Endothelial cell of hepatic sinusoid (primary cell): ENCODE data around the gene MAN1A1.
"Not testable (repeated sequence)": the region's sequence is repeated elsewhere in the genome, so short reads cannot be mapped to it uniquely, and the experiment has no call there.

ENCODE experiments used
- in situ Hi-C: cut with HindIII; loops from 2 replicates; pipeline ENCODE4 v1.10.0; 2017; ENCODE audit warnings: low sequenced_read_pairs

The MAN1A1 gene

DNA sequence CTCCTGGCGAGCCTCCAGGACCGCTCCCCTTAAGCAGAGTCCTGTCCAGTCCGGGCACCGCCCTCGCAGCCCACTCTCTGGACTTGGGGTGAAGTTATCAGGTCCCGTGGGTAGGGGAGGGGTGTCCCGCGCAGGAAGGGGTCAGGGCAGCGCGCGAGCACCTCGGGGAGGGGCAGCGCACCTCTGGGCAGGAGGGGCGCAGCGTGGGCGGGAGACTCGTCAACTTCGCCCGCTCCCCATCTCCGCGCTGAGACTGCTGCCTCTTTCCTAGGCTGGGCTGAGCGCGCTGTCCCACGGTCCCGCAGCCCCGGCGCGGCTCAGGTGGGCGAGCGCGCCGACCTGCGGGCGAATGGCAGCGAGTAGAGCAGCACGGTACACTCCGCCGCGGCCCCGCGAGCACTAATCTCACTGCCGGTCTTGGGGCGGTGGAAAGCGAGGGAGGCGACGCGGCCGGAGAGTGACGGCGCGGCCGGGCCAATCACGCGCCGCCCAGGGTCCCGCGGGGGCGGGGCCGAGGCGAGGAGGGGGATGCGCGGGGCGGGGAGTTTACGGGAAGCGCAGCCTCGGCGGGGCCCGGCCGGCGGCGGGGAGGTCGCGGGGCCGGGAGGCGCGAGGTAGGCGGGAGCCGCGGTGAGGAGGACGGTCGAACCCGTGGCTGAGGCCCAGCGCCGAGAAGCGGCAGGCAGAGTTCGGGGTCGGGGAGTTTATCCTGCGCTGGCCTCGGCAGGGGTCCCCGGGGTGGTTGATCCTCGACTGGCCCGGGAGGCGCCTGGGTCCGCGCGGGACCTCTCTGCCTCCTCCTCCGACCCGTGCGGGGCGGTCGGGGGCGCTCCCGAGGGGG is at the start of gene MAN1A1:
MAN1A1 (minus strand) TSS at position 401 of the 841 bp plus-strand sequence. CDS start 696 bp downstream, outside the sequence.
- in situ Hi-C loops: no loop called here

DNA sequence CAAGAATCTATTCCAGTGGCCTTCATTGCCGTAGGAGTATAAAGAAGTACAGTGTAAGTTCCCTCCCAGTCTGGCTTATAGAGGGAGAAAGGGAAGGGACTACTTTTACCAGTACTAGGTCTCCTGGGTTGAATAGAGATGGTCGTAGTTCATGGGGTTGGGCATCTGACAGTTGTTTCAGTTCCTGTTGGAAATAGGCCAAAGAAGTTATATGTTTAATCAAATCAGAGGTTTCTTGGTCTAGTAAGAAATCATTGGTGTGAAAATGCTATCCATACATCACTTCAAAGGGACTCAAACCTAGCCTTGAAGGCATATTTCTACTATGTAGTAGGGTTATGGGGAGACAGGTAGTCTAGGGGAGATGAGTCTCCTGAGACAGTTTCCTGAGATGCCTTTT is 45.6 kb upstream of the MAN1A1 start:
- in situ Hi-C loops: loop anchor here (5.0 kb wide), 1 partner anchor 62 kb away; no protein-coding TSS in a partner anchor

GRCh38 chr6:119390247-119390793 is 40.8 kb upstream of the MAN1A1 start:
- in situ Hi-C loops: no loop called here

DNA sequence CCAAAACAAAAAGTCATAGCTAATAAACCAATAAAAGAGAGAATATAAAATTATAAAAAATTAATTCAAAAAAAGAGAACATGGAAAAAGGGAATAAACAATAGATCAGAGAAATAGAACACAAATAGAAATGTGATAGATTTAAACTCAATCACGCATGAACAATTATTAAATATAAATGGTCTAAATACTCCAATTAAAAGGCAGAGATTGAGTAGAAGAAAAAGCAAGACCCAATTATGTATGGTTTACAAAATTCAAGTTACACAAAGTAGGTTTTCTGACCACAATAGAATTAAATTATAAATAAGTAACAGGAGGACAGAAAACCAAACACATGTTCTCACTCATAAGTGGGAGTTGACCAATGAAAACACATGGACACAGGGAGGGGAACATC is 36.4 kb upstream of the MAN1A1 start:
- in situ Hi-C loops: no loop called here

DNA sequence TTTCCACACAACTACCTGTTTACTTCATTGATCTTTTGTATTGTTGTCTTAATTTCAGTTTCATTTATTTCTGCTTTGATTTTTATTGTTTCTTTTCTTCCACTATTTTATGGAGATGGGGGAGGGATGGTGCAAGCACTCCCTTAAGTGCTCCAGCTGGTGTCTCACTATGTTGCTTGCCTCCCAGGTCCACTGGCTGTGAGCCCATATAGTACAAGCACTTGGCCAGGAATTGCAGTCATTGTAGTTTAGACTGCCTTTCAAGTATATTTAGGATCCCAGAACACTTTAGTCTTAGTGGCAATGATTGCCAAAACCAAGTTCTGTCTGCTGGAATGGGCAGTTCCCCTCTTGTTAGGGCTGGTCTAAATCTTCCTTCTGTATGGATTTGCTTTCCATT is 34.9 kb upstream of the MAN1A1 start:
- in situ Hi-C loops: no loop called here

DNA sequence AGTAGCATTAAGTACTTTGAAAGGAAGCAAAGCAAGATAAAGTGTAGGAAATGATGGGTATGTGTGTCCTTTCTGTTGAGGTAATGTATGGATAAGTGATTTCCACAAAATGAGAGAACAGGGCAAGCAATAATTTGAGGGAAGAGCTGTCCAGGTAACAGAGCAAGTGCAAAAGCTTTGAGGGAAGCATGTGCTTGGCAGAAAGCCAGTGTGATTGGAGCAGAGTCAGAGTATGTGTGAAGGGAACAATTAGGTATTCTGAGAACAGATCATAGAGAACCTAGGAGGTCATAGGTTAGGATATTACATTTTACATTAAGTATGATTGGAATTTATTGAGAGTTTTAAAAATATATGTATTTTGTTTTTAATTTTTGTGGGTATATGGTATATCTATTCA is 30.2 kb upstream of the MAN1A1 start:
- in situ Hi-C loops: no loop called here

- in situ Hi-C loops: not testable (repeated sequence)
Measured at GRCh38 chr6:119377043-119377442, 27.5 kb upstream of the MAN1A1 start.

DNA sequence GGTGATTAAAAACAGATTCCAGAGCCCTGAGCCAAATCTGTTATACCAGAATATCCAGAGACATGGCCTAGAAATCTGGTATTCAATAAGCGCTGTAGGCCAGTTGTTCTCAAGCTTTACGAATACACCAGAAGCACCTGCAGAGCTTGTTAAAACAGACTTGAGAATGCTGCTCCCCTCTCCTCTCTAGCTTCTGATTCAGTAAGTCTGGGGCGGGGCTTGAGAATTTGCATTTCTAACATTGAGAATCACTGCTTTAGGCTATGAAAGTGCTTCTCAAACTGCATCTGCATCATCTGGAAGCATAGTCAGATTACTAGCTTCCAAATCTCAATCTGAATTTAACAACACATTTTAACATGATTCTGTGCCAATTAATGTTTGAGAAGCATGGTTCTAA is 20.5 kb upstream of the MAN1A1 start:
- in situ Hi-C loops: no loop called here

DNA sequence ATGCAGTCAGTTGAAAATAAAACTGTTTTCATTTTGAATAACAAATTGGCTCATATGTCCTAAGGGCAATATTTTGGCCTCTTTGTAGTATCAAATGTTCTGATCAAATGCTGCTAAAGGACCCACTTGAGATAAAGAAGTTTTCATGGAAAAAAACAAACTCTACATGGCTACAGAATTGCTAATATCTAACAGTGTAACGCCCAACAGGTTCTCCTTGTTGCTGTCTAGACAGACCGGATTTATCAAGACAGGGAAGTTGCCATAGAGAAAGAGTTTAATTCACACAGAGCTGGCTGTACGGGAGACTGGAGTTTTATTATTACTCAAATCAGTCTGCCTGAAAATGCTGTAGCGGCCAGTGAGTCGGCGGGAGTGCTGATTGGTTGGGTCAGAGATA is 19.4 kb upstream of the MAN1A1 start:
- in situ Hi-C loops: no loop called here

DNA sequence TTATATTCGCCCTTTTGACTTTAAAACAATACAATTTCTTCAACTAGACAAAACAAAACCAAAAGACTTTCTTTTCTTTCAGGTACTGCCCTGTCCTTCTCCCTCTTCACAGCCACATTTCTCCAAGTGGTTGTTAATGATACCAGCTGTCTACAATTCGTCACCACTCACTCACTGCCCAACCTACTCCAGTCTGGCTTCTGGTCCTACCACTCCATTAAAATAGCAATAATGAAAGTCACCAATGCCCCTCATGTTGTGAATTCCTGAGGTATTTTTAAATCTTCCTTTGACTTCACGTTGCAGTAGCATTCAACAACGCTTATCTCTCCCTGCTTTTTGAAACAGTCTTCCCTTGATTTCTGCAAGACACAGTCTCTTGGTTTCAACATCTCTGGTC is 11.6 kb upstream of the MAN1A1 start:
- in situ Hi-C loops: no loop called here

GRCh38 chr6:119360262-119360915 is 10.8 kb upstream of the MAN1A1 start:
- in situ Hi-C loops: no loop called here

GRCh38 chr6:119355890-119356289 is 6.3 kb upstream of the MAN1A1 start:
- in situ Hi-C loops: no loop called here

DNA sequence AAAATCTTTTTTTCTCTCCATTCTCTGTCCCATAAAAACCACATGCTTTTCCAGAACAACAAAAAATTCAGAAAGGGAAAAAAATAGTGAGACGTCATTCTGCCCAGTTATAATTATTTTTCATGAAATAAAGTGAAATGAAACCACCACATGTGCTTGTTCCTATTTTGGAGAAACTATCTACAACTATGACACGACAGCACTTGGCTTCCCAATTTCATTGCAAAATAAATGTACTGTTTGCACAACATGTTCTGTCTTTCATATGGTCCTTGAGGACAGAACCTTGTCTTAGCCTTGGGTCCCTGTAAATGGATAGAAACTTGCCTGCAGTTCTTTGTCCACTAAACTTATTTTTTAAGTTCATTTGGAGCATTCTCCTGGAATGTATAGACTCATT is 5.6 kb upstream of the MAN1A1 start:
- in situ Hi-C loops: no loop called here

- in situ Hi-C loops: no loop called here
Measured at GRCh38 chr6:119353696-119354095, 4.1 kb upstream of the MAN1A1 start.

DNA sequence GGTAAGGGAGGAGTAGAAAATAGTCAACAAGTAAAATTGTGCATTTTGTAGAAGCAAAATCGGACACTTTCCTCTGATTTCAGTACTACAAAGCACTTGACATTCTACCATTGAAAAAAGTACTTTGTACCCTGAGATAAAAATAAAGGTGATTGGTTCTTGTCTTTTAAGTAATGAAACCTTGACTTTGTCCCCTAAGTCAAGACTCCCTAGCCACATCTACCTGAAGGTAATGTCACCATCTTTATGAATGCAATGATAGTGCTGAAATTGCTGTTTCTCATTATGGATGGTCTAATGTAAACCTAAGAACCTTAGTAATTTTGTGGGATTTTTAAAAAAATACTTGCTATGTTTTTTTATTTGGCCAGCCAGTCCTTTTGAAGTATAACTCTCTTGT is 2.4 kb upstream of the MAN1A1 start:
- in situ Hi-C loops: no loop called here

GRCh38 chr6:119350952-119351372 is 1.4 kb upstream of the MAN1A1 start:
- in situ Hi-C loops: no loop called here

DNA sequence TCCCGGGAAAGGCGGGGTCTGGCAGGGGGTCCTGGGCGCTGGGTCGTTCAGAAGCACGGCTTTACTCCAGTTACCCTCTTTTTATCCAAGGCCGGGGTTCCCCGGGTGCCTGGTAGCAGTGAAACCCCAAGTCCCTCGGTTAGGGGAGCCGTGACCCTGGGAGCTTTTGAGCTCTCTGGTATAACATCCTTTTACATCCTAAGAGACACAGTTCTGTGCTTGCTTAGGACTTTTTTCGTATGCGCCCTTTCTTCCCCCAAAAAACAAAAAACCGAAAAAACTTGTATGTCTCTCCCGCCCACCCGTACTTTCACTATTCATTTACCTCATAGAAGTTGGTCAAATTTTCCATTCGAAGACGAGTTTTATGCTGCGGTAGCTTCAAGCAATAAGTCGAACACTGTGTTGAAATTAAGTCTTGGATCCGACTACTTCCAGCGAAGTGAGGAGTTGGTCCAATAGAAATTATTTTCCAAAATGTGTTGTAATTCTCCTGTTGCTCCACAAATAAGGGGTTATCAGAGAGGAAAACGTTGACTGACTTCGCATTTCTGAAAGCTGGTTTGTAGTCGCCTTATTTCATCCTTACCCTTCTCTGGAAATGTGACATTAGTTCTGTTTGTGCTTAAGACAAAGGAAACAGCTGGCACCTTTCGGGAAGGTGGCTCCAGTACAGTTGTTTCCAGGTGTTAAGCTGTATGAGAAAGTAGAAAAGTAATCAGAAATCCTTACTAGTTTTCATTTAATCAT is 816 bp upstream of the MAN1A1 start:
- in situ Hi-C loops: no loop called here

GRCh38 chr6:119348748-119349360 is 707 bp downstream of the MAN1A1 start:
- in situ Hi-C loops: no loop called here

GRCh38 chr6:119348096-119348747 is 1.3 kb downstream of the MAN1A1 start:
- in situ Hi-C loops: no loop called here

- in situ Hi-C loops: no loop called here
Measured at GRCh38 chr6:119347466-119348095, 2.0 kb downstream of the MAN1A1 start.
